Panc1 (cell line): ENCODE results near the gene C11orf21.

Experiments used
- CTCF ChIP-seq: fragments of 450-650 bp; IDR thresholded peaks from 2 replicates; pipeline ENCODE4 v1.5.1; 2017; ENCODE audit warnings: mild to moderate bottlenecking
- TF ChIP-seq, protein P1 (sequence below), 2 experiments: IDR thresholded peaks; 2 replicates each; pipeline ENCODE4 v1.6.1; 2011 to 2012; ENCODE audit warnings: low read depth in 2 of 2, control low read depth in 1 of 2, low read length in 1 of 2, mild to moderate bottlenecking in 1 of 2, moderate library complexity in 1 of 2; ENCODE audit not compliant: insufficient read depth in 1 of 2

DNA sequence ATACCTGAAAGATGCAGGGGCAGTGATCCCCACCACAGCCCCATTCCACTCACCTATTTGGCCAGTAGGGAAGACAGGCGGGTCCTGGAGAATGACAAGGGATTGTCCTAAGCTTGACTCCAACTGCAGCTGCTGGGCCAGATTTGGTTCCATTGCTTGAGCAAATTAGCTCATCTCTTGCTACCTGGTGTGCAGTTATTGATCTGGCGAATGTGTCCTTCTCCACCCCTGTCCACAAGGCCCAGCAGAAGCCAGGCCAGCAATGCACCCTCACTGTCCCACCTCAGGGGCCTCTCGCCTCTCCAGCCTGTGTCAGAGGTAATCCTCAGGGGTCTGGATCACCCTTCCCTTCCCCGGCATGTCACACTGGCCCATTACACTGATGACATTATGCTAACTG, 23.4 kb upstream of the C11orf21 start:
- TF ChIP-seq, protein P1, sequence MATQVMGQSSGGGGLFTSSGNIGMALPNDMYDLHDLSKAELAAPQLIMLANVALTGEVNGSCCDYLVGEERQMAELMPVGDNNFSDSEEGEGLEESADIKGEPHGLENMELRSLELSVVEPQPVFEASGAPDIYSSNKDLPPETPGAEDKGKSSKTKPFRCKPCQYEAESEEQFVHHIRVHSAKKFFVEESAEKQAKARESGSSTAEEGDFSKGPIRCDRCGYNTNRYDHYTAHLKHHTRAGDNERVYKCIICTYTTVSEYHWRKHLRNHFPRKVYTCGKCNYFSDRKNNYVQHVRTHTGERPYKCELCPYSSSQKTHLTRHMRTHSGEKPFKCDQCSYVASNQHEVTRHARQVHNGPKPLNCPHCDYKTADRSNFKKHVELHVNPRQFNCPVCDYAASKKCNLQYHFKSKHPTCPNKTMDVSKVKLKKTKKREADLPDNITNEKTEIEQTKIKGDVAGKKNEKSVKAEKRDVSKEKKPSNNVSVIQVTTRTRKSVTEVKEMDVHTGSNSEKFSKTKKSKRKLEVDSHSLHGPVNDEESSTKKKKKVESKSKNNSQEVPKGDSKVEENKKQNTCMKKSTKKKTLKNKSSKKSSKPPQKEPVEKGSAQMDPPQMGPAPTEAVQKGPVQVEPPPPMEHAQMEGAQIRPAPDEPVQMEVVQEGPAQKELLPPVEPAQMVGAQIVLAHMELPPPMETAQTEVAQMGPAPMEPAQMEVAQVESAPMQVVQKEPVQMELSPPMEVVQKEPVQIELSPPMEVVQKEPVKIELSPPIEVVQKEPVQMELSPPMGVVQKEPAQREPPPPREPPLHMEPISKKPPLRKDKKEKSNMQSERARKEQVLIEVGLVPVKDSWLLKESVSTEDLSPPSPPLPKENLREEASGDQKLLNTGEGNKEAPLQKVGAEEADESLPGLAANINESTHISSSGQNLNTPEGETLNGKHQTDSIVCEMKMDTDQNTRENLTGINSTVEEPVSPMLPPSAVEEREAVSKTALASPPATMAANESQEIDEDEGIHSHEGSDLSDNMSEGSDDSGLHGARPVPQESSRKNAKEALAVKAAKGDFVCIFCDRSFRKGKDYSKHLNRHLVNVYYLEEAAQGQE (IDR thresholded peaks at IDR 0.05; ENCODE audit: insufficient read depth in 1 of 2, low read depth in 2 of 2, low read length in 1 of 2), result no peak
- TF ChIP-seq CTCF, result no peak
